DOHH2 (cell line): ENCODE results near the gene GAS7.

ENCODE experiments used
- H3F3A ChIP-seq: fragments of 200-600 bp; sonication (generic), shearing (Covaris generic); 2 replicates; pipeline ENCODE4 v1.6.0; 2016; ENCODE audit warnings: antibody characterized with exemption, mild to moderate bottlenecking; ENCODE audit not compliant: control insufficient read depth, insufficient read depth
- H3K27ac ChIP-seq: fragments of 200-600 bp; sonication (generic); 2 replicates; pipeline ENCODE4 v1.5.1; 2014; ENCODE audit warnings: low read depth, mild to moderate bottlenecking, low read length, moderate library complexity
- H3K27me3 ChIP-seq: fragments of 200-600 bp; sonication (generic); 2 replicates; pipeline ENCODE4 v1.6.1; 2014; ENCODE audit warnings: mild to moderate bottlenecking, low read length, mixed read lengths; ENCODE audit not compliant: control insufficient read depth
- H3K36me3 ChIP-seq: fragments of 200-600 bp; sonication (generic); 2 replicates; pipeline ENCODE4 v1.6.1; 2014; ENCODE audit warnings: mild to moderate bottlenecking, low read length, moderate library complexity, mixed read lengths; ENCODE audit not compliant: control insufficient read depth
- H3K4me1 ChIP-seq: fragments of 200-600 bp; sonication (generic); 2 replicates; pipeline ENCODE4 v1.6.1; 2014; ENCODE audit warnings: mild to moderate bottlenecking, low read length, mixed read lengths; ENCODE audit not compliant: control insufficient read depth
- H3K4me2 ChIP-seq: fragments of 200-600 bp; sonication (generic); 2 replicates; pipeline ENCODE4 v1.6.0; 2014; ENCODE audit warnings: mild to moderate bottlenecking, low read length, moderate library complexity
- H3K4me3 ChIP-seq: fragments of 200-600 bp; sonication (generic); 2 replicates; pipeline ENCODE4 v1.5.1; 2014; ENCODE audit warnings: mild to moderate bottlenecking, low read length, mixed read lengths
- H3K79me2 ChIP-seq: fragments of 200-600 bp; sonication (generic); 2 replicates; pipeline ENCODE4 v1.6.1; 2014; ENCODE audit warnings: mild to moderate bottlenecking, low read length, mixed read lengths; ENCODE audit not compliant: control insufficient read depth
- H3K9me2 ChIP-seq: fragments of 200-600 bp; sonication (generic); replicated peaks from 2 replicates; pipeline ENCODE4 v1.6.1; 2014; ENCODE audit warnings: mild to moderate bottlenecking, low read length, mixed read lengths; ENCODE audit not compliant: control insufficient read depth
- H3K9me3 ChIP-seq: fragments of 200-600 bp; sonication (generic); 2 replicates; pipeline ENCODE4 v1.6.1; 2014; ENCODE audit warnings: antibody characterized with exemption, low read length, mixed read lengths; ENCODE audit not compliant: control insufficient read depth, insufficient read depth
- H4K20me1 ChIP-seq: fragments of 200-600 bp; sonication (generic); 2 replicates; pipeline ENCODE4 v1.6.0; 2014; ENCODE audit warnings: low read depth, mild to moderate bottlenecking, antibody characterized with exemption, low read length, moderate library complexity; ENCODE audit not compliant: control insufficient read depth, insufficient read depth
- EZH2phosphoT487 ChIP-seq: fragments of 200-600 bp; sonication (generic); IDR thresholded peaks from 2 replicates; pipeline ENCODE4 v1.6.1; 2017; ENCODE audit warnings: borderline replicate concordance, mild to moderate bottlenecking, antibody characterized with exemption, low read length, moderate library complexity, mixed read lengths
- TF ChIP-seq, protein P1 (sequence below): fragments of 200-600 bp; sonication (generic); IDR thresholded peaks from one replicate; pipeline ENCODE4 v1.5.1; 2014; ENCODE audit warnings: antibody characterized with exemption, mild to moderate bottlenecking, low read depth, low read length; ENCODE audit not compliant: poor library complexity, severe bottlenecking

Gene GAS7

DNA sequence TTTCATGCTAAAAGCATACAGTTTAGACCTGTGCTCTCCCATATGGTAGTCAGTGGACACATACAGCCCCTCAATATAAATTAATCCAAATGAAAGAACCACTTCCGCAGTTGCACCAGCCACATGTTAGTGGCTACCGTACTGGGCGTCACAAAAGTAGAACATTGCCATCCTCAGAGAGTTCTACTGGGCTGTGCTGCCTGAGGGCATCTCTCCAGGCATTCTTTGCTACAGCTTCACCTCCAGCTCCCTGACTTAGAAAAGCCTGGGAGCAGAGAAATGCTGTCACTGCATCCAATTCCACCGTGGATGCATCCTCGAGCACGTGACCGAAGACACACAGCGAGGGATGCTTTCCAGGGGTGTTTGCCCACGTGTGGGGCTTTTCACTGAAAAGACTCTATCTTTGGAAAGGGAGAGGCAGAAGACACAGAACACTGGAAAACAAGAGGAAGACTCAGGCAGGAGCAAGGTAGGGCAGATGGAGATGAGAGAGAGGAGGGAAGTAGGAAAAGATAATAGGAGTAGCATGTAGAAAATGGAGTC, 86.4 kb downstream of the GAS7 start:
- H3F3A ChIP-seq, result no peaks in the 10 kb centered on the region
- TF ChIP-seq, protein P1, sequence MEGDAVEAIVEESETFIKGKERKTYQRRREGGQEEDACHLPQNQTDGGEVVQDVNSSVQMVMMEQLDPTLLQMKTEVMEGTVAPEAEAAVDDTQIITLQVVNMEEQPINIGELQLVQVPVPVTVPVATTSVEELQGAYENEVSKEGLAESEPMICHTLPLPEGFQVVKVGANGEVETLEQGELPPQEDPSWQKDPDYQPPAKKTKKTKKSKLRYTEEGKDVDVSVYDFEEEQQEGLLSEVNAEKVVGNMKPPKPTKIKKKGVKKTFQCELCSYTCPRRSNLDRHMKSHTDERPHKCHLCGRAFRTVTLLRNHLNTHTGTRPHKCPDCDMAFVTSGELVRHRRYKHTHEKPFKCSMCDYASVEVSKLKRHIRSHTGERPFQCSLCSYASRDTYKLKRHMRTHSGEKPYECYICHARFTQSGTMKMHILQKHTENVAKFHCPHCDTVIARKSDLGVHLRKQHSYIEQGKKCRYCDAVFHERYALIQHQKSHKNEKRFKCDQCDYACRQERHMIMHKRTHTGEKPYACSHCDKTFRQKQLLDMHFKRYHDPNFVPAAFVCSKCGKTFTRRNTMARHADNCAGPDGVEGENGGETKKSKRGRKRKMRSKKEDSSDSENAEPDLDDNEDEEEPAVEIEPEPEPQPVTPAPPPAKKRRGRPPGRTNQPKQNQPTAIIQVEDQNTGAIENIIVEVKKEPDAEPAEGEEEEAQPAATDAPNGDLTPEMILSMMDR, result no peak
- no peak for TF ChIP-seq EZH2phosphoT487
- H3K4me3 ChIP-seq, result no peak overlapping the region
- no peaks in the 10 kb centered on the region for H3K9me2 ChIP-seq
- no peaks in the 10 kb centered on the region for H3K9me3 ChIP-seq
- H3K4me2 ChIP-seq, result no peak overlapping the region
- no peak overlapping the region for H3K27ac ChIP-seq
- no peaks in the 10 kb centered on the region for H3K4me1 ChIP-seq
- no peaks in the 10 kb centered on the region for H3K79me2 ChIP-seq
- H3K36me3 ChIP-seq, result no peaks in the 10 kb centered on the region
- no peaks in the 10 kb centered on the region for H4K20me1 ChIP-seq
- H3K27me3 ChIP-seq, result peaks cover 2% of the 10 kb centered on the region; the same call in 1 of the 2 replicates

DNA sequence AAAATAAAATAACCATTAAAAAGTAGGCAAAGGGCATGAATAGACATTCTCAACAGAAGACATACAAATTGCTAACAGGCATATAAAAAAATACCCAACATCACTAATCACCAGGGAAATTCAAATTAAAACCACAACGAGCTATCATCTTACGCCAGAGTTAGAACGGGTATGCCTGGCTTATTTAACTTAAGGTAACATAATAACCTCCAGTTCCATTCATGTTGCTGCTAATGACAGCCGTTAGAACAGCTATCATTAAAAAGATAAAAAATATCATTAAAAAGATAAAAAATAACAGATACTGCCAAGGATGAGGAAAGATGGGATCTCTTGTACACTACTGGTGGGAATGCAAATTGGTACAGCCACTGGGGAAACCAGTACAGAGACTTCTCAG, 89.3 kb downstream of the GAS7 start:
- no peaks in the 10 kb centered on the region for H3K79me2 ChIP-seq
- H3K4me1 ChIP-seq, result no peaks in the 10 kb centered on the region
- H3K27me3 ChIP-seq, result peaks cover 2% of the 10 kb centered on the region; the same call in 1 of the 2 replicates
- no peaks in the 10 kb centered on the region for H3K36me3 ChIP-seq
- no peak overlapping the region for H3K4me2 ChIP-seq
- no peaks in the 10 kb centered on the region for H3K9me2 ChIP-seq
- no peak overlapping the region for H3K4me3 ChIP-seq
- no peaks in the 10 kb centered on the region for H4K20me1 ChIP-seq
- no peaks in the 10 kb centered on the region for H3K9me3 ChIP-seq
- no peaks in the 10 kb centered on the region for H3F3A ChIP-seq
- no peak overlapping the region for H3K27ac ChIP-seq
- TF ChIP-seq, protein P1, result no peak
- TF ChIP-seq EZH2phosphoT487, result no peak

DNA sequence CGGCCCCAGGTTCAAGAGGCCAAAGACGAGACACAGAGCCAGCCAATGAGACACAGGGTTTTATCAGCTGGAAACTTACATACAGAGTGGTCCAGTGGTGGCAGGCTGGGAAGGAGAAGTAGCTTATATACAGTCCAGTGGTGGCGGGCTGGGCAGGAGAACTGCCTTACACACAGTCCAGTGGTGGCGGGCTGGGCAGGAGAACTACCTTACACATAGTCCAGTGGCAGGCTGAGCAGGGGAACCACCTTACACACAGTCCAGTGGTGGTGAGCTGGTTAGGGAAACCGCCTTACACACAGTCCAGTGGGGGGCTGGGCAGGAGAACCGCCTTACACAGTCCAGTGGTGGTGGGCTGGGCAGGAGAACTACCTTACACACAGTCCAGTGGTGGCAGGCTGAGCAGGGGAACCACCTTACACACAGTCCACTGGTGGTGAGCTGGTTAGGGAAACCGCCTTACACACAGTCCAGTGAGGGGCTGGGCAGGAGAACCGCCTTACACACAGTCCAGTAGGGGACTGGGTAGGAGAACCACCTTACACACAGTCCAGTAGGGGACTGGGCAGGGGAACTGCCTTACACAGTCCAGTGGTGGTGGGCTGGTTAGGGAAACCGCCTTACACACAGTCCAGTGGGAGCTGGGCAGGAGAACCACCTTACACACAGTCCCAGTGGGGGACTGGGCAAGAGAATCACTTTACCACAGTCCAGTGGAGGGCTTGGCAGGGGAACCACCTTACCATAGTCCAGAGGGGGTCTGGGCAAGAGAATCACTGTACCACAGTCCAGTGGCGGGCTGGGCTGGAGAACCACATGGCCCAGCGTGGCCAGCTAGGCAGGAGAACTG, 90.9 kb downstream of the GAS7 start:
- no peak for TF ChIP-seq EZH2phosphoT487
- TF ChIP-seq, protein P1, result no peak
- Histone ChIP-seq H3F3A (no peaks in the 10 kb centered on the region), H3K27ac (no peak overlapping the region), H3K4me2 (no peak overlapping the region), H3K79me2 (no peaks in the 10 kb centered on the region), H3K9me3 (no peaks in the 10 kb centered on the region), H3K27me3 (no peaks in the 10 kb centered on the region), H3K4me3 (no peak overlapping the region), H3K4me1 (no peaks in the 10 kb centered on the region), H3K9me2 (no peaks in the 10 kb centered on the region), H4K20me1 (no peaks in the 10 kb centered on the region), H3K36me3 (no peaks in the 10 kb centered on the region)
